ENCODE measurements around the gene CDC42BPG. TPM values are rescaled to one million over a fixed set of nuclear protein-coding genes. Genes with fewer than 3 reads are reported as not detected.

CDC42BPG gene
- total RNA-seq, 1 donor, result under 0.01 TPM

- no peak overlapping the region for H3K4me3 ChIP-seq (ENCODE audit: low read depth, low read length)
- no peak for DNase-seq (ENCODE audit: low read depth)
- no peak for TF ChIP-seq CTCF (IDR thresholded peaks at IDR 0.05; ENCODE audit: insufficient read depth, low read depth, low read length)
These were observed 29.7 kb downstream of the CDC42BPG start for GRCh38 chr11:64814712-64815187.

GRCh38 chr11:64813826-64814225 is 30.6 kb downstream of the CDC42BPG start:
- no peak for TF ChIP-seq CTCF (IDR thresholded peaks at IDR 0.05; ENCODE audit: insufficient read depth, low read depth, low read length)

GRCh38 chr11:64810891-64811272 is 33.6 kb downstream of the CDC42BPG start:
- no peak for DNase-seq (ENCODE audit: low read depth)

More at GRCh38 chr11:64813826-64814225, 30.6 kb downstream of the CDC42BPG start:
- DNase-seq (ENCODE audit: low read depth), result no peak
- no peak overlapping the region for H3K4me3 ChIP-seq (ENCODE audit: low read depth, low read length)

GRCh38 chr11:64810271-64810890 is 34.1 kb downstream of the CDC42BPG start, which contains the start of gene MEN1:
TSS of gene MEN1 (minus strand) at chr11:64810551. CDS start at chr11:64810109, 442 bp downstream.
- peak; percentile 95 for DNase-seq (ENCODE audit: low read depth)
- peak within 1 kb of the TSS; percentile 92 for H3K4me3 ChIP-seq (ENCODE audit: low read depth, low read length)
- no peak for TF ChIP-seq CTCF (IDR thresholded peaks at IDR 0.05; ENCODE audit: insufficient read depth, low read depth, low read length)

More at GRCh38 chr11:64810891-64811272, 33.6 kb downstream of the CDC42BPG start:
- peak overlapping the region; percentile 92 for H3K4me3 ChIP-seq (ENCODE audit: low read depth, low read length)
- no peak for TF ChIP-seq CTCF (IDR thresholded peaks at IDR 0.05; ENCODE audit: insufficient read depth, low read depth, low read length)

- no peak for DNase-seq (ENCODE audit: low read depth)
- no peak for TF ChIP-seq CTCF (IDR thresholded peaks at IDR 0.05; ENCODE audit: insufficient read depth, low read depth, low read length)
- peak overlapping the region; percentile 92 for H3K4me3 ChIP-seq (ENCODE audit: low read depth, low read length)
These were observed 34.6 kb downstream of the CDC42BPG start for GRCh38 chr11:64809781-64810241.

- no peak for TF ChIP-seq CTCF (IDR thresholded peaks at IDR 0.05; ENCODE audit: insufficient read depth, low read depth, low read length)
- DNase-seq (ENCODE audit: low read depth), result no peak
- no peak overlapping the region for H3K4me3 ChIP-seq (ENCODE audit: low read depth, low read length)
These were observed 39.0 kb downstream of the CDC42BPG start for GRCh38 chr11:64805481-64805880.
